ENCODE results near the gene GNAO1. TPM values are rescaled to one million over a fixed set of nuclear protein-coding genes. Genes with fewer than 3 reads are reported as not detected.

The GNAO1 gene
- total RNA-seq, 2 donors from 2014 or later: 6.1 to 23.6 TPM

DNA sequence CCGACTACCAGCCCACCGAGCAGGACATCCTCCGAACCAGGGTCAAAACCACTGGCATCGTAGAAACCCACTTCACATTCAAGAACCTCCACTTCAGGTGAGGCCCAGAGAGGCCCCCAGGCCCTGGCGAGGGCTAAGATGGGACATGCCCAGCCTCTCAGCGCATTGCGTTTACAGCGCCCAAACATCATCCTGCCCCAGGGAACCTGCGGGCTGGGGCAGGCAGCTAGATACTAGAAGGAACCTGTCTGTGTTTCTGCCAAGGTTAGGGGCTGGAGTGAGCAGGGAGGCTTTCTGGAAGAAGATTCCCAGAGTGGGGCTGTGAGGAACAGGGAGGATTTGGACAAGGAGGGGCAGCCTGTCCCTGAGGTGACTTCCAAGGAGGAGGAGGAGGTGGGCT, 143.5 kb downstream of the GNAO1 start:
- Histone ChIP-seq H3K27ac (no peak overlapping the region), H3K9me3 (no peaks in the 10 kb centered on the region), H3K4me1 (replicated peaks) (no peaks in the 10 kb centered on the region), H3K4me3 (no peak overlapping the region), H3K27me3 (replicated peaks; ENCODE audit: insufficient read depth) (no peaks in the 10 kb centered on the region), H3K36me3 (no peaks in the 10 kb centered on the region)
- TF ChIP-seq, protein P1, sequence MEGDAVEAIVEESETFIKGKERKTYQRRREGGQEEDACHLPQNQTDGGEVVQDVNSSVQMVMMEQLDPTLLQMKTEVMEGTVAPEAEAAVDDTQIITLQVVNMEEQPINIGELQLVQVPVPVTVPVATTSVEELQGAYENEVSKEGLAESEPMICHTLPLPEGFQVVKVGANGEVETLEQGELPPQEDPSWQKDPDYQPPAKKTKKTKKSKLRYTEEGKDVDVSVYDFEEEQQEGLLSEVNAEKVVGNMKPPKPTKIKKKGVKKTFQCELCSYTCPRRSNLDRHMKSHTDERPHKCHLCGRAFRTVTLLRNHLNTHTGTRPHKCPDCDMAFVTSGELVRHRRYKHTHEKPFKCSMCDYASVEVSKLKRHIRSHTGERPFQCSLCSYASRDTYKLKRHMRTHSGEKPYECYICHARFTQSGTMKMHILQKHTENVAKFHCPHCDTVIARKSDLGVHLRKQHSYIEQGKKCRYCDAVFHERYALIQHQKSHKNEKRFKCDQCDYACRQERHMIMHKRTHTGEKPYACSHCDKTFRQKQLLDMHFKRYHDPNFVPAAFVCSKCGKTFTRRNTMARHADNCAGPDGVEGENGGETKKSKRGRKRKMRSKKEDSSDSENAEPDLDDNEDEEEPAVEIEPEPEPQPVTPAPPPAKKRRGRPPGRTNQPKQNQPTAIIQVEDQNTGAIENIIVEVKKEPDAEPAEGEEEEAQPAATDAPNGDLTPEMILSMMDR (IDR thresholded peaks at IDR 0.05): no peak
- TF ChIP-seq POLR2AphosphoS5 (IDR thresholded peaks at IDR 0.05) (no peak), POLR2A (IDR thresholded peaks at IDR 0.05) (no peak)
- intact Hi-C loops (cut with DNase I): no loop called here
- 67% methylated on average over 9 of the region's 9 CpGs for WGBS
- DNase-seq (ENCODE audit: low spot score): no peak

DNA sequence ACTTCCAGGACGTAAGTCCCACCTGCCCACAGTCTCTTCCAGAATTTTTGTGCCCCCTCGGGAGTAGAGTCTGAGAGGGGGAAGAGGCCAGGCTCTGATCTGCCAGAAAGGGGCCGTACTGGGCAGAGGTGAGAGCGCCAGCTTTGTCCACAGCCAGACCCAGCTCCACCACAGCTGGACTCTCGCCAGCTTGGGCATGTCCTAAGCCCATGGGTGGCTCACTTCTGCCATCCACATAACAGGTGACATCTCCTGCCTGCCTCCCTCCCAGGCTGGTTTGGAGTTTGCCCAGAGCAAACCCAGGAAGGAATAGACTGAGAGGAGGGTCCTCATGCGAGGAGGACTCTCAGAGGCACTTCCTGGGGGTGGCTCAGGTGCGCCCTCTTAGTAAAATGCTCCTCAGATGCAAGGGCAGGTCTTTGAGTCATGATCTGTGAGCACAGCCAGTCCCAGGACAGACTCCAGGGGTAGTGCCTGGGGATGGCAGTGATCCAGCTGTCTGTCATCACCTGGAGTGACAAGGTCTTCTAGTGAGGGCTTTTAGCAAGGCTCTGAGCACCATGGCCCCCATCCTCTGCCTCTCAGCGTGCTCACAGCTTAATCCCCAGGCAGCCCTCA, 144.9 kb downstream of the GNAO1 start:
- WGBS: 88% methylated on average over 8 of the region's 8 CpGs
- H3K4me1 ChIP-seq (replicated peaks): no peaks in the 10 kb centered on the region
- H3K9me3 ChIP-seq: no peaks in the 10 kb centered on the region
- DNase-seq (ENCODE audit: low spot score): no peak
- no peaks in the 10 kb centered on the region for H3K36me3 ChIP-seq
- intact Hi-C loops (cut with DNase I): no loop called here
- TF ChIP-seq, protein P1 (IDR thresholded peaks at IDR 0.05): no peak
- no peak for TF ChIP-seq POLR2A (IDR thresholded peaks at IDR 0.05)
- TF ChIP-seq POLR2AphosphoS5 (IDR thresholded peaks at IDR 0.05): no peak
- H3K27ac ChIP-seq: no peak overlapping the region
- no peak overlapping the region for H3K4me3 ChIP-seq
- H3K27me3 ChIP-seq (replicated peaks; ENCODE audit: insufficient read depth): no peaks in the 10 kb centered on the region

DNA sequence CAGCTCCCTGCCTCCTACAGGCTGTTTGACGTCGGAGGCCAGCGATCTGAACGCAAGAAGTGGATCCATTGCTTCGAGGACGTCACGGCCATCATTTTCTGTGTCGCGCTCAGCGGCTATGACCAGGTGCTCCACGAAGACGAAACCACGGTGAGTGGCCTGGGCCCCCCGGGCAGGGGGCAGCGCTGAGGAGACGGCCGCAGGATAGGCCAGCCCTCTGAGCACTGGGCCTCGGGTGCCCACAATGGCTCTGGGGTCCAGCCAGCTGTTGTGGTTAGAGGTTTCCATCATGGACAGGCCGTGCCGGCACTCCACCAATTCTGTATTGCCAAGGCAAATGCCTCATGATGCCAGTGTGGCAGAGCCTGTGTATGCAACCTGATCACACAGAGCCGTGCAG, 145.4 kb downstream of the GNAO1 start:
- WGBS: 91% methylated on average over 21 of the region's 21 CpGs
- Histone ChIP-seq H3K27ac (no peak overlapping the region), H3K4me1 (replicated peaks) (no peaks in the 10 kb centered on the region), H3K27me3 (replicated peaks; ENCODE audit: insufficient read depth) (no peaks in the 10 kb centered on the region), H3K4me3 (no peak overlapping the region), H3K9me3 (no peaks in the 10 kb centered on the region), H3K36me3 (no peaks in the 10 kb centered on the region)
- DNase-seq (ENCODE audit: low spot score): no peak
- intact Hi-C loops (cut with DNase I): no loop called here
- no peak for TF ChIP-seq POLR2AphosphoS5 (IDR thresholded peaks at IDR 0.05)
- TF ChIP-seq, protein P1 (IDR thresholded peaks at IDR 0.05): no peak
- TF ChIP-seq POLR2A (IDR thresholded peaks at IDR 0.05): no peak

DNA sequence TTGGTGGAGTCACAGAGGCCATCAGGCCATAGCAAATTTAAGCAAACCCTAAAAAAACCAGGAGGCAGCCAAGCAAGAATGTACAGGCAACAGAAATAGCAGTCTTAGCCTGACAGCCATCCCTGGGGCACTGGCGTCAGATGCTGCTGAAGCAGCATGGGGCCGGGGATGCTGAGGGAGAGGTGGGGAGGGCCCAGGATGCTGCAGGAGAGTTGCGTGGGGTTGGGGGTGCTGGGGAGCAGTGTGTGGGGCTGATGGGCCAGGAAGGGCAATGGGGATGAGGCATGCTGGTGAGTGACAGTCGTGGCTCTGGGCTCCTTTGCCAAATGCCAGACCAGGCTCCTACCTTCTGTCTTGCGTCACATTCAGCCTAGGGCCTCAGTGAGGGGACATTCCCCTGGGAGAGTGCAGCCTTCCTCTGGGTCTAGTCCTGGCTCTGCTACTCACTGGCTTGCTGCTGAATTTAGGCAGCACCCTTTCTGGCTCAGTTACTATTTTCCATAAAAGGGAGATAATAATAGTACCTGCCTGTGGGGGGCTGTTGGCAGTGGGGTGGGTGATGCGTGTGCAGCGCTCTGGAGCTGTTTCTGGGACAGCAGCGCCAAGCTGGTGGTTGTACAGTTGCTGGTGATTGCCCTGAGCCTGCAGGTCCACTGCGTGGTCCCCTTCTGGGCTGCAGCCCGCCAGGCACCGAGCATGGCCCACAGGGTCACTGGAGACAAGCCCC, 146.0 kb downstream of the GNAO1 start:
- 91% methylated on average over 10 of the region's 11 CpGs for WGBS
- no peak for DNase-seq (ENCODE audit: low spot score)
- Histone ChIP-seq H3K4me1 (replicated peaks) (no peaks in the 10 kb centered on the region), H3K27ac (no peak overlapping the region), H3K4me3 (no peak overlapping the region), H3K36me3 (no peaks in the 10 kb centered on the region), H3K27me3 (replicated peaks; ENCODE audit: insufficient read depth) (no peaks in the 10 kb centered on the region), H3K9me3 (no peaks in the 10 kb centered on the region)
- TF ChIP-seq, protein P1 (IDR thresholded peaks at IDR 0.05): no peak
- TF ChIP-seq POLR2AphosphoS5 (IDR thresholded peaks at IDR 0.05): no peak
- TF ChIP-seq POLR2A (IDR thresholded peaks at IDR 0.05): no peak
- intact Hi-C loops (cut with DNase I): no loop called here

DNA sequence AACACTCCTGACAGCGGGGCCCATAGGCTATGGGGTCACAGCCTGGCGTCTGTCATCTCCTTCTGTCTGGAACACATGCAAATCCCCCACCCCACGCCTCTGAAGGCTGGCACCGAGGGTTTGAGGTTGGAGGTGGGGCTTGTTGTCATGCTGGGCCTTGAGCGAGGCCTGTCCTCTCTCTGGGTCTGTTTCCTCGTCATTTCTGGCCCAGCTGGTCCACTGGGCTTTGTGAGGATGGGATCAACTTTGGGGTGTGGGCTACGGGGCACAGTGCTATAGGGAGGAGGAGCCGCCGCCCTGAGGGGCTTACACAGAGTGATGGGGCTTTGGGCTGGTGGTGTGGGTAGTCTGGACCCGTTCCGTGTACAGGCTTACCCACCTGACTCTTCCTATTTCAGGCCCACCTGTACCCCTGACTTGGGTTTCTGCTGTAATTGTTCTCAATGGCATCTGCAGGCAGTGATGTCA, 146.6 kb downstream of the GNAO1 start:
- DNase-seq (ENCODE audit: low spot score): no peak
- no peak for TF ChIP-seq POLR2AphosphoS5 (IDR thresholded peaks at IDR 0.05)
- no peak for TF ChIP-seq POLR2A (IDR thresholded peaks at IDR 0.05)
- TF ChIP-seq, protein P1 (IDR thresholded peaks at IDR 0.05): no peak
- Histone ChIP-seq H3K4me3 (no peak overlapping the region), H3K4me1 (replicated peaks) (no peaks in the 10 kb centered on the region), H3K27ac (no peak overlapping the region), H3K27me3 (replicated peaks; ENCODE audit: insufficient read depth) (no peaks in the 10 kb centered on the region), H3K36me3 (no peaks in the 10 kb centered on the region), H3K9me3 (no peaks in the 10 kb centered on the region)
- 93% methylated on average over 11 of the region's 11 CpGs for WGBS
- intact Hi-C loops (cut with DNase I): no loop called here
